Adrenal gland (tissue), 12 donors: ENCODE results near the gene BHLHE23. TPM values are rescaled to one million over a fixed set of nuclear protein-coding genes. Genes with fewer than 3 reads are reported as not detected.

Experiments used
- DNase-seq, 7 donors: peaks; one replicate each; pipeline ENCODE4 v3.0.0-alpha.2; 2019 to 2020
- H3K27ac ChIP-seq, 5 donors: fragments of 200-600 bp; sonication (generic) in 4 of 5; 1 replicate in 3 of 5; 2 replicates in 2 of 5; pipeline versions ENCODE4 v1.5.1 to v1.8.0; 2016 to 2020; ENCODE audit warnings: mild to moderate bottlenecking in 1 of 5
- H3K27me3 ChIP-seq: fragments of 200-600 bp; 2 replicates; pipeline ENCODE4 v1.8.0; 2021
- H3K36me3 ChIP-seq, 2 donors: fragments of 200-600 bp; replicated peaks in 1 of 2; 1 replicate in 1 of 2; 2 replicates in 1 of 2; pipeline versions ENCODE4 v1.5.1 to v1.8.0; 2018 to 2022
- H3K4me1 ChIP-seq, 2 donors: fragments of 200-600 bp; replicated peaks in 1 of 2; 1 replicate in 1 of 2; 2 replicates in 1 of 2; pipeline versions ENCODE4 v1.5.1 to v1.8.0; 2018 to 2021
- H3K4me3 ChIP-seq, 4 donors: fragments of 200-600 bp; sonication (generic) in 3 of 4; one replicate each; pipeline ENCODE4 v1.5.1; 2016 to 2018
- H3K9me3 ChIP-seq, 3 donors: fragments of 200-600 bp; sonication (generic) in 1 of 3; replicated peaks in 1 of 3; 1 replicate in 2 of 3; 2 replicates in 1 of 3; pipeline versions ENCODE4 v1.5.1 to v1.8.0; 2016 to 2021
- CTCF ChIP-seq, 6 experiments: fragments of 450-650 bp in 4 of 6; fragments of 200-600 bp in 2 of 6; sonication (generic) in 1 of 6; IDR thresholded peaks; 1 replicate in 5 of 6; 2 replicates in 1 of 6; pipeline versions ENCODE4 v1.5.1 to v1.8.0; 2016 to 2021; ENCODE audit warnings: antibody characterized with exemption in 6 of 6, mild to moderate bottlenecking in 2 of 6, moderate library complexity in 1 of 6
- POLR2A ChIP-seq, 2 donors: fragments of 450-650 bp; IDR thresholded peaks; one replicate each; pipeline ENCODE4 v1.6.1; 2017; ENCODE audit warnings: antibody characterized with exemption in 2 of 2, mild to moderate bottlenecking in 2 of 2, moderate library complexity in 1 of 2
- WGBS, 4 donors: extraction: QIAGEN DNeasy Blood & Tissue Kit in 2 of 4; methylation state at CpG; one replicate each; pipeline versions ENCODE4 v1.1.5 to v1.1.7; 2013 to 2017; 5-methylcytosine and 5-hydroxymethylcytosine counted together
- intact Hi-C, 2 donors: fragments of 100-400 bp; cut with DNase I; formaldehyde crosslinking; loops; one replicate each; pipeline versions ENCODE4 v1.14.1 to v1.15.0; 2022 to 2023
- polyA plus RNA-seq, 3 donors: library from polyadenylated mRNA; stranded (reverse); fragments of 200-250 nt in 2 of 3; fragments of 350-450 nt in 1 of 3; fragmentation: Illumina TruSeq in 1 of 3; extraction: RNeasy Lipid Tissue Mini Kit (QIAGEN cat#74804) in 1 of 3; gene quantifications; one replicate each; pipeline ENCODE4 v1.2.3, GENCODE V29; 2013 to 2014
- total RNA-seq, 9 donors: library from RNA; depleted of rRNA in 4 of 9; stranded (reverse); fragments of >200 nt in 4 of 9; fragments of 120-200 nt in 1 of 9; fragmentation: NEBNext Ultra II Directional in 1 of 9; extraction: Animal tissue kit (Norgen Biotek cat#: 25700) in 1 of 9; gene quantifications; one replicate each; pipeline versions ENCODE4 v1.1.0 to v1.2.4, GENCODE V29; 2013 to 2023
- donor health status: healthy with polysubstance abuse.
- donor health status: Bipolar disorder and iron deficiency.
- donor health status: DM: yes; HTN: yes; CAD: no.
- donor health status: DM: no; HTN: no; CAD: no.
- donor health status: DM: no; HTN: no; CAD: no.
- donor health status: DM: yes; HTN: yes; CAD: no.

The BHLHE23 gene
- total and polyA plus RNA-seq, 12 donors, result not detected

- H3K27me3 ChIP-seq, result peaks cover 93% of the 10 kb centered on the region
- no peak overlapping the region for H3K4me3 ChIP-seq
- no peaks in the 10 kb centered on the region for H3K9me3 ChIP-seq
- no peak overlapping the region for H3K27ac ChIP-seq
- peaks cover 0 to 7% of the 10 kb centered on the region in 2 donors for H3K4me1 ChIP-seq
- H3K36me3 ChIP-seq, result no peaks in the 10 kb centered on the region
- TF ChIP-seq CTCF (IDR thresholded peaks at IDR 0.05), result no peak
- TF ChIP-seq POLR2A (IDR thresholded peaks at IDR 0.05), result no peak
- intact Hi-C loops, result loop anchor here (5.0 to 10.0 kb wide), 2 partner anchors 110 to 132 kb away; no protein-coding TSS in a partner anchor
- DNase-seq, result no peak
- 5 to 10% (median 8%) methylated on average over 20 to 53 of the region's 53 CpGs for whole genome bisulfite sequencing, 4 donors
Measured at GRCh38 chr20:63004607-63005364, 2.0 kb downstream of the BHLHE23 start.

- TF ChIP-seq CTCF (IDR thresholded peaks at IDR 0.05), result no peak
- no peak for TF ChIP-seq POLR2A (IDR thresholded peaks at IDR 0.05)
- intact Hi-C loops, result loop anchor here in 1 of 2 donors (10.0 kb wide), 1 partner anchor 109 kb away; no protein-coding TSS in a partner anchor
- H3K36me3 ChIP-seq, result no peaks in the 10 kb centered on the region
- no peak overlapping the region for H3K4me3 ChIP-seq
- peaks cover 87% of the 10 kb centered on the region for H3K27me3 ChIP-seq
- no peaks in the 10 kb centered on the region for H3K9me3 ChIP-seq
- H3K27ac ChIP-seq, result no peak overlapping the region
- WGBS, 4 donors, result 13 to 23% (median 15%) methylated on average over 11 to 13 of the region's 13 CpGs
- peaks cover 0 to 7% of the 10 kb centered on the region in 2 donors for H3K4me1 ChIP-seq
- DNase-seq, result no peak
Measured at GRCh38 chr20:63003546-63003945, 3.2 kb downstream of the BHLHE23 start.

- Histone ChIP-seq H3K9me3 (no peaks in the 10 kb centered on the region), H3K36me3 (no peaks in the 10 kb centered on the region), H3K27me3 (peaks cover 79% of the 10 kb centered on the region), H3K4me1 (peaks cover 0 to 7% of the 10 kb centered on the region in 2 donors), H3K27ac (no peak overlapping the region), H3K4me3 (no peak overlapping the region)
- TF ChIP-seq CTCF (IDR thresholded peaks at IDR 0.05) (no peak), POLR2A (IDR thresholded peaks at IDR 0.05) (no peak)
- WGBS, 4 donors, result 69 to 85% (median 77%) methylated on average over 11 of the region's 11 CpGs
- DNase-seq, result no peak
- intact Hi-C loops, result loop anchor here in 1 of 2 donors (10.0 kb wide), 1 partner anchor 108 kb away; no protein-coding TSS in a partner anchor
Measured at GRCh38 chr20:63002511-63002910, 4.3 kb downstream of the BHLHE23 start.

GRCh38 chr20:63000958-63001357 lies 5.8 kb downstream of the BHLHE23 start:
- DNase-seq, result no peak
- H3K27me3 ChIP-seq, result peaks cover 68% of the 10 kb centered on the region
- no peaks in the 10 kb centered on the region for H3K4me1 ChIP-seq
- intact Hi-C loops, result loop anchor here in 1 of 2 donors (10.0 kb wide), 1 partner anchor 106 kb away; no protein-coding TSS in a partner anchor
- TF ChIP-seq POLR2A (IDR thresholded peaks at IDR 0.05) (no peak), CTCF (IDR thresholded peaks at IDR 0.05) (no peak)
- H3K27ac ChIP-seq, result no peak overlapping the region
- H3K4me3 ChIP-seq, result no peak overlapping the region
- no peaks in the 10 kb centered on the region for H3K9me3 ChIP-seq
- H3K36me3 ChIP-seq, result no peaks in the 10 kb centered on the region
- 37 to 45% (median 40%) methylated on average over 11 of the region's 11 CpGs for WGBS, 4 donors
